Urothelium cell line (cell line): ENCODE data around the gene ZNF512B.
"Not testable (repeated sequence)": the region's sequence is repeated elsewhere in the genome, so short reads cannot be mapped to it uniquely, and the experiment has no call there.

Experiments used
- DNase-seq: peaks from one replicate; pipeline ENCODE4 v3.0.0; 2011; ENCODE audit warnings: low spot score, mixed read lengths
- FAIRE-seq: peaks from 2 replicates; lab custom pipeline; 2011; peaks lifted over from hg19 to GRCh38; lab: Jason Lieb, UNC

The ZNF512B gene

GRCh38 chr20:63937596-63937995, 32.1 kb downstream of the ZNF512B start:
- DNase-seq: no peak
- FAIRE-seq: no peak

GRCh38 chr20:63935447-63935846, 34.3 kb downstream of the ZNF512B start:
- FAIRE-seq (no peak), DNase-seq (no peak)

GRCh38 chr20:63934271-63935068, 35.3 kb downstream of the ZNF512B start:
- no peak for DNase-seq
- no peak for FAIRE-seq

- FAIRE-seq (no peak), DNase-seq (no peak)
Observed at GRCh38 chr20:63933646-63934045, 36.1 kb downstream of the ZNF512B start.

- DNase-seq (no peak), FAIRE-seq (no peak)
Observed at GRCh38 chr20:63932606-63933160, 37.0 kb downstream of the ZNF512B start.

GRCh38 chr20:63931735-63932134, 38.0 kb downstream of the ZNF512B start:
- DNase-seq: no peak
- FAIRE-seq: no peak

- FAIRE-seq: no peak
Observed at GRCh38 chr20:63930971-63931553, 38.7 kb downstream of the ZNF512B start.

GRCh38 chr20:63929473-63929883, 40.3 kb downstream of the ZNF512B start:
- not testable (repeated sequence) for FAIRE-seq, DNase-seq

More at GRCh38 chr20:63930971-63931553, 38.7 kb downstream of the ZNF512B start:
- DNase-seq: no peak

- no peak for FAIRE-seq
- no peak for DNase-seq
Observed at GRCh38 chr20:63929071-63929470, 40.7 kb downstream of the ZNF512B start.

GRCh38 chr20:63926298-63926697, 43.4 kb downstream of the ZNF512B start:
- FAIRE-seq: no peak
- no peak for DNase-seq

GRCh38 chr20:63924241-63924640, 45.5 kb downstream of the ZNF512B start:
- FAIRE-seq: no peak

GRCh38 chr20:63923651-63924050, 46.1 kb downstream of the ZNF512B start:
- DNase-seq: no peak
- FAIRE-seq: no peak

More at GRCh38 chr20:63924241-63924640, 45.5 kb downstream of the ZNF512B start:
- DNase-seq: no peak

- FAIRE-seq (no peak), DNase-seq (no peak)
Observed at GRCh38 chr20:63920226-63920625, 49.5 kb downstream of the ZNF512B start.

GRCh38 chr20:63919130-63919529, 50.6 kb downstream of the ZNF512B start:
- FAIRE-seq: no peak

GRCh38 chr20:63917811-63918210, 51.9 kb downstream of the ZNF512B start:
- FAIRE-seq: no peak
- DNase-seq: no peak

More at GRCh38 chr20:63919130-63919529, 50.6 kb downstream of the ZNF512B start:
- DNase-seq: no peak

- not testable (repeated sequence) for DNase-seq
Observed at GRCh38 chr20:63916371-63916939, 53.3 kb downstream of the ZNF512B start.

GRCh38 chr20:63915471-63915870, 54.3 kb downstream of the ZNF512B start:
- DNase-seq: no peak
- no peak for FAIRE-seq

More at GRCh38 chr20:63916371-63916939, 53.3 kb downstream of the ZNF512B start:
- FAIRE-seq: not testable (repeated sequence)

GRCh38 chr20:63913768-63914167, 56.0 kb downstream of the ZNF512B start:
- DNase-seq: no peak
- FAIRE-seq: no peak

- DNase-seq: no peak
- FAIRE-seq: no peak
Observed at GRCh38 chr20:63911176-63911575, 58.6 kb downstream of the ZNF512B start.

GRCh38 chr20:63908008-63908682, 61.6 kb downstream of the ZNF512B start:
- DNase-seq (no peak), FAIRE-seq (no peak)
